Neutrophil (primary cell): ENCODE measurements around the gene C12orf57.
A peak's percentile ranks its signal among the peaks of the same experiment; 100 is the strongest.

Source experiments
- H3K27ac ChIP-seq: fragments of 200-600 bp; sonication (generic); 2 replicates; pipeline ENCODE4 v1.5.1; 2016; ENCODE audit warnings: mild to moderate bottlenecking, moderate library complexity
- H3K27me3 ChIP-seq: fragments of 200-600 bp; sonication (generic); 2 replicates; pipeline ENCODE4 v1.6.0; 2016; ENCODE audit warnings: mild to moderate bottlenecking
- H3K36me3 ChIP-seq: fragments of 200-600 bp; sonication (generic); 2 replicates; pipeline ENCODE4 v1.5.1; 2017
- H3K4me1 ChIP-seq, 2 experiments: fragments of 200-600 bp in 1 of 2; sonication (generic) in 1 of 2; 1 replicate in 1 of 2; 2 replicates in 1 of 2; pipeline versions ENCODE4 v1.5.1 to v1.6.1; 2013 to 2016; ENCODE audit warnings: low read depth in 1 of 2, low read length in 1 of 2, mild to moderate bottlenecking in 1 of 2, moderate library complexity in 1 of 2; ENCODE audit not compliant: control insufficient read depth in 1 of 2, insufficient read depth in 1 of 2
- H3K4me3 ChIP-seq, 2 experiments: fragments of 200-600 bp in 1 of 2; sonication (generic) in 1 of 2; 1 replicate in 1 of 2; 2 replicates in 1 of 2; pipeline ENCODE4 v1.5.1; 2013 to 2016; ENCODE audit warnings: low read depth in 1 of 2, low read length in 1 of 2, mild to moderate bottlenecking in 1 of 2, moderate library complexity in 1 of 2
- H3K9me3 ChIP-seq: fragments of 200-600 bp; sonication (generic); 2 replicates; pipeline ENCODE4 v1.5.1; 2016
- CTCF ChIP-seq: fragments of 200-600 bp; sonication (generic); IDR thresholded peaks from 2 replicates; pipeline ENCODE4 v1.5.1; 2016; ENCODE audit warnings: antibody characterized with exemption

The C12orf57 gene

GRCh38 chr12:6927379-6928021 lies 16.3 kb upstream of the C12orf57 start, which contains the start of gene ATN1:
Gene ATN1 (plus strand): TSS chr12:6927959. CDS start chr12:6934002, 6,043 bp downstream.
- no peaks in the 10 kb centered on the region for H3K36me3 ChIP-seq
- H3K27me3 ChIP-seq, result peaks cover 82% of the 10 kb centered on the region
- no peak for TF ChIP-seq CTCF
- peak within 1 kb of the TSS; percentile 54 to 70 for H3K4me3 ChIP-seq
- no peaks in the 10 kb centered on the region for H3K9me3 ChIP-seq
- peaks cover 19 to 32% of the 10 kb centered on the region in 2 experiments for H3K4me1 ChIP-seq
- no peak within 1 kb of the TSS for H3K27ac ChIP-seq

- H3K27me3 ChIP-seq, result peaks cover 79% of the 10 kb centered on the region
- H3K4me1 ChIP-seq, result peaks cover 13 to 27% of the 10 kb centered on the region in 2 experiments
- no peak for TF ChIP-seq CTCF
- no peaks in the 10 kb centered on the region for H3K9me3 ChIP-seq
- H3K4me3 ChIP-seq, result peak overlapping the region; percentile 30 to 64
- H3K36me3 ChIP-seq, result no peaks in the 10 kb centered on the region
- no peak overlapping the region for H3K27ac ChIP-seq
Observed at GRCh38 chr12:6928022-6928702, 15.7 kb upstream of the C12orf57 start.

DNA sequence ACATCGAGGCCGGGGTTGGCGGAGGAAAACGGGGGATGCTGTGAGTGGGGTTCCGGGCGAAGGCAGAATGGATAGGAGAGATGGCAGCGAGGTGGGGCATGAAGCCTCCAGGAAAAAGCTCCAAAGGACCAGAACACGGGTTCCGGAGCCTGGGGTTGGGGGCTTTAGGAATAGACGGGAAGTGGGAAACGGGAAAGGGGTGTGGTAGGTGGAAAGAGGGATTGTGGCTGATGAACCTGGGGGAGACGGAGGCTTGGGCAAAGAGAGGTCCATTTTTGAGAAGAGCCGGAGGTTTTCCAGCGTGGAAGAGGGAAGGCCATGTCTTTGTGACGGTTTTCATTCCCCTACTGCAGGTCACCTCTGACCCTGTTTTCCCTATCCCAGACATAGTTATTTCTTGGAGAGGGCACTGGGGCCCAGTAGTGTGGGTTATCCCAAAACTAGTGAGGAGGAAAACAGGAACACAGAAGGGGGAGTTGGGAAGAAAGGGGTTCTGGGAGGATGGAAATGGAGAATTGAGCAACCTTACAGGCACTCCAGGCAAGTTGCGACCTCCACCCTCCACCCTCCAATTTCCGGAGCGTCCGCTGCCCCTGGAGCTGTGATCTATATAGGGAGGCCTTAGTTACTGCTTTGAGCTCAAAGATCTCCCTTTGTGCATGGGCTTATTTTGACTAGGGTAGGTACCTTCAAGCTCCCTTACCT lies 15.0 kb upstream of the C12orf57 start:
- H3K4me1 ChIP-seq, result peaks cover 13 to 25% of the 10 kb centered on the region in 2 experiments

GRCh38 chr12:6929466-6930452 lies 14.1 kb upstream of the C12orf57 start:
- H3K27me3 ChIP-seq, result peaks cover 72% of the 10 kb centered on the region
- H3K4me1 ChIP-seq, result peaks cover 13 to 17% of the 10 kb centered on the region in 2 experiments
- no peak overlapping the region for H3K4me3 ChIP-seq
- no peaks in the 10 kb centered on the region for H3K9me3 ChIP-seq
- no peak overlapping the region for H3K27ac ChIP-seq
- TF ChIP-seq CTCF, result no peak
- H3K36me3 ChIP-seq, result no peaks in the 10 kb centered on the region

More for the DNA sequence above, 15.0 kb upstream of the C12orf57 start:
- Histone ChIP-seq H3K4me3 (peak overlapping the region in 1 of 2 experiments; percentile 64), H3K27me3 (peaks cover 72% of the 10 kb centered on the region), H3K36me3 (no peaks in the 10 kb centered on the region), H3K9me3 (no peaks in the 10 kb centered on the region), H3K27ac (no peak overlapping the region)
- TF ChIP-seq CTCF, result no peak

DNA sequence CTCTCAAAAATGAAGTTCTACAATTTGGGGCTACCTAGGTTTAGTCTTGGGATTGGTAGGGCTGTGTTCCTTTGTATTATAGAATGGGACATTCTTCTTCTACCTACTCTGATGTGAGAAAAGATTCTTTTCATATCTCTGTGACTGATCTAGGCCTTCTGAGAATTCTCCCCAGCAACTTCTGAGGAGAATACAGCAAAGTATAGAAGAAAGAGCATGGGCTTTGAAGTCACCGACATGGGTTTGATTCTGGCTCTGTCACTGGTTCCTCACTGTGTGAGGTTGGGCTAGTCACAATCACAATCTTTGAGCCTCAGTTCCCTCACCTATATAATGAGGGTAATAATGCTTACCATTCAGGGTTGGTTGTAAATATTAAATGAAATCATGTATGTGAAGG lies 11.1 kb upstream of the C12orf57 start:
- no peak overlapping the region for H3K27ac ChIP-seq
- H3K4me1 ChIP-seq, result peaks cover 32 to 37% of the 10 kb centered on the region in 2 experiments
- no peaks in the 10 kb centered on the region for H3K9me3 ChIP-seq
- no peak for TF ChIP-seq CTCF
- H3K4me3 ChIP-seq, result no peak overlapping the region
- H3K27me3 ChIP-seq, result peaks cover 41% of the 10 kb centered on the region
- no peaks in the 10 kb centered on the region for H3K36me3 ChIP-seq
